Vagina (tissue), 2 donors: Measurements from ENCODE around the gene NETO2.

Source experiments
- CTCF ChIP-seq, 3 experiments: fragments of 450-650 bp in 2 of 3; fragments of 200-600 bp in 1 of 3; sonication (generic) in 1 of 3; IDR thresholded peaks; one replicate each; pipeline ENCODE4 v1.5.1; 2017 to 2019; ENCODE audit warnings: antibody characterized with exemption in 3 of 3, mild to moderate bottlenecking in 2 of 3, moderate library complexity in 2 of 3
- POLR2A ChIP-seq, 2 donors: fragments of 450-650 bp; IDR thresholded peaks; one replicate each; pipeline ENCODE4 v1.6.1; 2017; ENCODE audit warnings: antibody characterized with exemption in 2 of 2, mild to moderate bottlenecking in 2 of 2, moderate library complexity in 2 of 2

DNA sequence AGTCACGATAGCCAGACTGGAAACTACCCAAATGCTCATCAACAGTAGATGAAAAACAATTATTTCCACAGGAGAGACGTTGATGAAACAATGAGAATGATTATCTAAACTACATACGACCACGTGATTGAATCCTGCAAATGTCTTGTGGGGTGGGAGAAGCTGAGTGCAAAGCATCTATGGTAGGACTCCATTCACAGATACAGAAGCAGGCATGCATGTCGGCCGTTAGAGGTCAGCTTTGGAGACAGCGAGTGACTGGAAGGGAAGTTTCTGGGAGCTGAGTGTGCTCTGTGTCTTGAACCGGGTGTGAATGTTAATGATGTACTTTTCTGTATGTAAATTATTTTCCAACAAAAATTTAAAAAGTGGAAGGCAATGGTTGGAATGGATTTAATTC, 98.7 kb downstream of the NETO2 start:
- no peak for TF ChIP-seq CTCF (IDR thresholded peaks at IDR 0.05)
- TF ChIP-seq POLR2A (IDR thresholded peaks at IDR 0.05) = no peak
